ENCODE results near the gene POLR2I.

POLR2I gene

DNA sequence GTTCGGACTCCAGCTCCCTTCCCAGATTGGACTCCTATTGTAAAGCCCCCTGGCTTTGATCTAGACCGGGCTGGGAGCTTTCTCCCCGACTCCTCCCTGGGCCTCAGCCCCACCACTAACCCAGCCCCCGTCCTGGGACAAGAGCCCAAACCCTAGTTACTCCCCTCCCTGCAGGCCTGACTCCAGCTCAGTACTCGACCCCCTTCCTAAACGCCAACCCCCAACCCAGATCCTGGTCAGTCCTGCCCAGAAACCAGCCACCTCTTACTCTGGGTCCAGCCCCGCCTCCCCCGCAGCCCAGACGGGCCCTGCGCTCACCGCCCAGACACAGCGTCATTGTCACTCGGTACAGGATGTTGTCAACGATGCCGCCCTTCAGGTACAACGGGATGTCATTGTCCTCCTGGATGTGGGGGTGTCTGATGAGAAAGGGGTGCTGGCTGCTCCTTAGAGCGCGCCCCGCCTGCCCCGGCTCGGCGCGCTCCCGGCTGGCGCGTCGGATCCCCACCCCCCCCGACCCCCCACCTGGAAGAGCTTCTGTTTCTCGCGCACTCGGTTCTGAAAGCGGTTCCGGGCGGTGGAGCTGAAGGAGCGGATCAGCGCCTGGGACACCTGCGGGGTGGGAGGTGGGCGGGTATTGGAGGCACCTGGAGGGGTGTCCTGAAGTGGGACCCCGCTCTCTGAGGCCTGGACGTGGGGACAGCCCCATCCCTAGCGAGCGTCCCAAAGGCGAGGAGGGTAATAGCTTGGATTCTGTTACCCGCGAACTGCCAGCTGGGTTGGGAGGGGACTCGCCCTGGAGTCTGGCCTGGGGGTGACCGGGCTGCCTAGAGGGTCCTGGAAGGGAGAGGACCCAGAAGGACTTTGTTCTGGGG is 36.7 kb upstream of the POLR2I start:
- TF ChIP-seq, protein P1, sequence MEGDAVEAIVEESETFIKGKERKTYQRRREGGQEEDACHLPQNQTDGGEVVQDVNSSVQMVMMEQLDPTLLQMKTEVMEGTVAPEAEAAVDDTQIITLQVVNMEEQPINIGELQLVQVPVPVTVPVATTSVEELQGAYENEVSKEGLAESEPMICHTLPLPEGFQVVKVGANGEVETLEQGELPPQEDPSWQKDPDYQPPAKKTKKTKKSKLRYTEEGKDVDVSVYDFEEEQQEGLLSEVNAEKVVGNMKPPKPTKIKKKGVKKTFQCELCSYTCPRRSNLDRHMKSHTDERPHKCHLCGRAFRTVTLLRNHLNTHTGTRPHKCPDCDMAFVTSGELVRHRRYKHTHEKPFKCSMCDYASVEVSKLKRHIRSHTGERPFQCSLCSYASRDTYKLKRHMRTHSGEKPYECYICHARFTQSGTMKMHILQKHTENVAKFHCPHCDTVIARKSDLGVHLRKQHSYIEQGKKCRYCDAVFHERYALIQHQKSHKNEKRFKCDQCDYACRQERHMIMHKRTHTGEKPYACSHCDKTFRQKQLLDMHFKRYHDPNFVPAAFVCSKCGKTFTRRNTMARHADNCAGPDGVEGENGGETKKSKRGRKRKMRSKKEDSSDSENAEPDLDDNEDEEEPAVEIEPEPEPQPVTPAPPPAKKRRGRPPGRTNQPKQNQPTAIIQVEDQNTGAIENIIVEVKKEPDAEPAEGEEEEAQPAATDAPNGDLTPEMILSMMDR (IDR thresholded peaks at IDR 0.05; ENCODE audit: low read depth, low read length), result no peak
- H3K4me3 ChIP-seq (ENCODE audit: low read depth, low read length), result no peak overlapping the region

DNA sequence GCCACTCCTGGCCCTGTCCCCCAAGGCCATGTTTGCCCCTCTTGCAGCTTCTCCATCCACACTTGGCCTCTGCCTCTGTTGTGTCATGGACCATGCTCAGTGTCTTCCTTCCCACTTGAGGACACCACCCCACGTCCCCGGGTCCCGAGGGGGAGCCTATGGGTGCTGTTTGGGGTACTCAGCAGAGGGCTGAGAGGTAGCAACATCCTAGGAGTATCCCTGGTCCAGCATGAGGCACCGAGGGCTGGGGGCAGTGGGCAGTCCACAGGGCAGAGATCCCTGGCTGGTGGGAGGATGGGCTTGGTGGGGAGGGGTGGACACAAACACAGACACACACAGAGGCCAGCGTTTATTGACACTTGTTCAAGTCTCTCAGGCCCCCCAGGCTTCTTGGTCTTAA is 35.9 kb upstream of the POLR2I start:
- no peak overlapping the region for H3K4me3 ChIP-seq (ENCODE audit: low read depth, low read length)
- TF ChIP-seq, protein P1 (IDR thresholded peaks at IDR 0.05; ENCODE audit: low read depth, low read length), result no peak

DNA sequence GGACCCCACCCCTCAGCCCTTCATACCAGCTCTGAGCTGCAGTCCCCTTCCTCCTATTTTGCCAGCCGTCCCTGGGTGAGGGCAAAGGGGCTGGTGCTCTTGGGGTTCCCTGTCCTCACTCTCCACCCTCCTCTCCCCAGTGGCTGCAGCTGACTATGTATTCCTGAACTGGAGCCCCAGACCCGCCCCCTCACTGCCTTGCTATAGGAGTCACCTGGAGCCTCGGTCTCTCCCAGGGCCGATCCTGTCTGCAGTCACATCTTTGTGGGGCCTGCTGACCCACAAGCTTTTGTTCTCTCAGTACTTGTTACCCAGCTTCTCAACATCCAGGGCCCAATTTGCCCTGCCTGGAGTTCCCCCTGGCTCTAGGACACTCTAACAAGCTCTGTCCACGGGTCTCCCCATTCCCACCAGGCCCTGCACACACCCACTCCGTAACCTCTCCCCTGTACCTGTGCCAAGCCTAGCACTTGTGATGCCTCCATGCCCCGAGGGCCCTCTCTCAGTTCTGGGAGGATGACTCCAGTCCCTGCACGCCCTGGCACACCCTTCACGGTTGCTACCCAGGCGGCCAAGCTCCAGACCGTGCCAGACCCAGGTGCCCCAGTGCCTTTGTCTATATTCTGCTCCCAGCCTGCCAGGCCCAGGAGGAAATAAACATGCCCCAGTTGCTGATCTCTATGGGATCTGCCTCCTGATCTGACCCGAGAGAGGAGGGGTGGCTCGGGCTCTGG is 35.2 kb upstream of the POLR2I start:
- TF ChIP-seq, protein P1 (IDR thresholded peaks at IDR 0.05; ENCODE audit: low read depth, low read length), result no peak
- no peak overlapping the region for H3K4me3 ChIP-seq (ENCODE audit: low read depth, low read length)

DNA sequence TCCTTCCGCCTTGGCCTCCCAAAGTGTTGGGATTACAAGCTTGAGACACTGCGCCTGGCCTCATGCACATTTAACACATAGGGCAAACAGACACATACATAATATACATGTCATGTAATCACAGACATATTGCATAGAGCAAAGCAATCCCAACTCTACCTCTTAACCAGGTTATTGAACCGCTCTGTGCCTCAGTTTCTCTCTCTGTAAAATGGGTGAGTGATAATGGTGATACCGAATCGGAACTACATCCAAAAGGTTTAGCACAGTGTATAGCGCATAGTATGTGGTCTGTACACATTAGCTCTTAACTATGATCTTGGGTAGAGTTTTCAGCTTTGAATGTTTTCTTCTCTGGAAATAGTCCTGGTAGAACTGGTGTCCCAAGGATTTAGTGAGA is 29.9 kb upstream of the POLR2I start:
- no peak overlapping the region for H3K4me3 ChIP-seq (ENCODE audit: low read depth, low read length)
- TF ChIP-seq, protein P1 (IDR thresholded peaks at IDR 0.05; ENCODE audit: low read depth, low read length), result no peak

DNA sequence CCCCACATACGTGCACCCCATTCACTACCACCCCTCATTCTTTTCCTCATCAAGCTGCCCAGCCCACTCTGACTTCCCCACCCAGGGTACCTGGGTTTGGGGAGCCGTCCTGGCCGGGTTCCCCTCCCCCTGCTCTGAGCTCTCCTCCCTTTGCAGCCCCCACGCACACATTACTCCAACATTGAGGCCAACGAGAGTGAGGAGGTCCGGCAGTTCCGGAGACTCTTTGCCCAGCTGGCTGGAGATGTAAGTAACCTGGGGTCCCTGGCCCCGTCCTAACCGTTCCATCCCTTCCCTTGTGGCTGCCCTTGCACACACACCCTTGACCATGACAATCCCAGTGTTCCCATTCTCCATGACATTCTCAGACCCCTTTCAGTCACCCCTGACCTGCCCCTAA is 27.8 kb upstream of the POLR2I start:
- H3K4me3 ChIP-seq (ENCODE audit: low read depth, low read length), result no peak overlapping the region
- TF ChIP-seq, protein P1 (IDR thresholded peaks at IDR 0.05; ENCODE audit: low read depth, low read length), result no peak

DNA sequence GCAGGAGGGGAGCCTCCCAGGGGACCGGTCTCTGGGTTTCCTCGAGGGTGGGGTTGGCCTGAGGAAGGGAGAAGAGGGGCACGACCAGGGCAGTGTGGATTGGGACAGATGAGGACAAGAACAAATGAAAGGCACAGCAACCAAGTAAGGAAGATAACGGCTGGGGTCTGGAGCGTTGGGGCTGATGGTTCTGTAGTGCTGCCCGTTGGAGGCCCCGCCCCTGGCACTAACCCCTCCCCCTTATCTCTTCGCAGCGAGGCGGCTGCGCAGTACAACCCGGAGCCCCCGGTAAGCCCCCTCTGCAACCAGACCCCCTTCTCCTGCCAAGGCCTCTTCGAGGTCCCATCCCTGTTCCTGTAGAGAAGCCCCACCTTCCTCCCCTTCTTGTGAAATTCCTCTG is 27.4 kb upstream of the POLR2I start:
- TF ChIP-seq, protein P1 (IDR thresholded peaks at IDR 0.05; ENCODE audit: low read depth, low read length), result no peak
- H3K4me3 ChIP-seq (ENCODE audit: low read depth, low read length), result no peak overlapping the region
